MM.1S (cell line): ENCODE measurements around the gene C20orf202.
"Not testable (repeated sequence)": the region's sequence is repeated elsewhere in the genome, so short reads cannot be mapped to it uniquely, and the experiment has no call there.

Source experiments
- DNase-seq: peaks from one replicate; pipeline ENCODE4 v3.0.0-alpha.2; 2015
- H2AFZ ChIP-seq: fragments of 300-600 bp; sonication (generic); 2 replicates; pipeline ENCODE4 v1.6.0; 2016; ENCODE audit warnings: antibody characterized with exemption, low read length
- H3F3A ChIP-seq: fragments of 300-600 bp; sonication (generic); 2 replicates; pipeline ENCODE4 v1.6.1; 2016; ENCODE audit warnings: mild to moderate bottlenecking, antibody characterized with exemption, low read length, moderate library complexity, mixed read lengths; ENCODE audit not compliant: insufficient read depth
- H3K27ac ChIP-seq: fragments of 300-600 bp; sonication (generic); 2 replicates; pipeline ENCODE4 v1.5.1; 2016; ENCODE audit warnings: mild to moderate bottlenecking, low read length
- H3K27me3 ChIP-seq: fragments of 300-600 bp; sonication (generic); replicated peaks from 2 replicates; pipeline ENCODE4 v1.6.0; 2016; ENCODE audit warnings: low read length; ENCODE audit not compliant: insufficient read depth
- H3K36me3 ChIP-seq: fragments of 300-600 bp; sonication (generic); replicated peaks from 2 replicates; pipeline ENCODE4 v1.6.1; 2016; ENCODE audit warnings: mild to moderate bottlenecking, low read length, mixed read lengths; ENCODE audit not compliant: insufficient read depth
- H3K4me1 ChIP-seq: fragments of 300-600 bp; sonication (generic); 2 replicates; pipeline ENCODE4 v1.6.1; 2016; ENCODE audit warnings: low read length, mixed read lengths
- H3K4me2 ChIP-seq: fragments of 300-600 bp; sonication (generic); 2 replicates; pipeline ENCODE4 v1.6.0; 2016; ENCODE audit warnings: low read depth, low read length
- H3K4me3 ChIP-seq: fragments of 300-600 bp; sonication (generic); 2 replicates; pipeline ENCODE4 v1.5.1; 2016; ENCODE audit warnings: low read length, mixed read lengths
- H3K79me2 ChIP-seq: fragments of 300-600 bp; sonication (generic); 2 replicates; pipeline ENCODE4 v1.6.1; 2016; ENCODE audit warnings: mixed run types, low read length, mixed read lengths
- H3K9ac ChIP-seq: fragments of 300-600 bp; sonication (generic); 2 replicates; pipeline ENCODE4 v1.6.1; 2016; ENCODE audit warnings: low read length, mixed read lengths
- H3K9me2 ChIP-seq: fragments of 300-600 bp; sonication (generic); replicated peaks from 2 replicates; pipeline ENCODE4 v1.6.1; 2016; ENCODE audit warnings: mild to moderate bottlenecking, low read length, mixed read lengths; ENCODE audit not compliant: insufficient read depth
- H3K9me3 ChIP-seq: fragments of 300-600 bp; sonication (generic); replicated peaks from 2 replicates; pipeline ENCODE4 v1.6.1; 2016; ENCODE audit warnings: mild to moderate bottlenecking, low read length, mixed read lengths; ENCODE audit not compliant: insufficient read depth
- H4K20me1 ChIP-seq: fragments of 300-600 bp; sonication (generic); 2 replicates; pipeline ENCODE4 v1.6.1; 2016; ENCODE audit warnings: mild to moderate bottlenecking, low read length, moderate library complexity, mixed read lengths; ENCODE audit not compliant: insufficient read depth
- EZH2 ChIP-seq: fragments of 300-600 bp; sonication (generic); optimal IDR thresholded peaks from 2 replicates; pipeline ENCODE3; 2017; ENCODE audit warnings: low read depth, mild to moderate bottlenecking, antibody characterized with exemption, low read length, mixed read lengths
- EZH2phosphoT487 ChIP-seq: fragments of 300-600 bp; sonication (generic); IDR thresholded peaks from 2 replicates; pipeline ENCODE4 v1.6.1; 2018; ENCODE audit warnings: antibody characterized with exemption, low read length
- TF ChIP-seq, protein P1 (sequence below): fragments of 300-600 bp; sonication (generic); IDR thresholded peaks from 2 replicates; pipeline ENCODE4 v1.5.1; 2016; ENCODE audit warnings: antibody characterized with exemption, low read length, mixed read lengths

Gene C20orf202

DNA sequence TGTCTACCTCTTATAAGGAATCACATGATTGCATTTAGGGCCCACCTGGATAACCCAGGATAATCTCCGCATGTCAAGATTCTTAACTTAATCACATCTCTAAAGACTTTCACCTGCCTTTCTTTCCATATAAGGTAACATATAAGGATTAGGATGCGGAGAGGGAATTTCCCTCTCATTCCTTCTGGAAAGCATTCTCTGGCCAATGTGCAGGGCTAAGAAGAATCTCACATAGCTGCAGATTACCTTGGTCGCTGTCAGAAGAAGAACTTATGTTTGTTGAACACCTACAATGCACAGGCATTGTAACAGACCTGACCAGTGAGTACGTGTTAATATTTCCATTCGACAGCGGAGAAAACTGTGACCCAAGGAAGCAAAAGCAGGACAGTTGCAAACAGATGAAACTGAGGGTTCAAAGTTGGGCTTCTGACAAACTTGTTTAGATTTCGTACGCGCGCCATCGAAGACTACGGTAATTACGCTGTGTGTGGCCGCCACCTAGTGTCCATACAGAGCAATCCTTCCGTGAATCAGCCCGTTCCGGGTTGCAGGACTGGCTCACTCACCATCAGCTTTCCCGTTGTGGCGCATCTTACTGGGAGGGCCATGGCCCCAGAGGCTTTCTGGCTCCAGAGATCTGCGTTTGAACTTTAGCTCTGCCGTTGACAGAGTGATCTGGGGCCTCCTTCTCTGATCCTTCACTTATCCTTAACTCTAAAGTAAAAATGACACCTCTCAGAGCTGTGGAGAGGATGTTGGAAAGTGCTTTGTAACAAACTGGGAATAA, 9.5 kb downstream of the C20orf202 start:
- H3F3A ChIP-seq, result no peaks in the 10 kb centered on the region
- H3K9me2 ChIP-seq, result no peaks in the 10 kb centered on the region
- TF ChIP-seq EZH2phosphoT487 (no peak), EZH2 (no peak)
- TF ChIP-seq, protein P1, sequence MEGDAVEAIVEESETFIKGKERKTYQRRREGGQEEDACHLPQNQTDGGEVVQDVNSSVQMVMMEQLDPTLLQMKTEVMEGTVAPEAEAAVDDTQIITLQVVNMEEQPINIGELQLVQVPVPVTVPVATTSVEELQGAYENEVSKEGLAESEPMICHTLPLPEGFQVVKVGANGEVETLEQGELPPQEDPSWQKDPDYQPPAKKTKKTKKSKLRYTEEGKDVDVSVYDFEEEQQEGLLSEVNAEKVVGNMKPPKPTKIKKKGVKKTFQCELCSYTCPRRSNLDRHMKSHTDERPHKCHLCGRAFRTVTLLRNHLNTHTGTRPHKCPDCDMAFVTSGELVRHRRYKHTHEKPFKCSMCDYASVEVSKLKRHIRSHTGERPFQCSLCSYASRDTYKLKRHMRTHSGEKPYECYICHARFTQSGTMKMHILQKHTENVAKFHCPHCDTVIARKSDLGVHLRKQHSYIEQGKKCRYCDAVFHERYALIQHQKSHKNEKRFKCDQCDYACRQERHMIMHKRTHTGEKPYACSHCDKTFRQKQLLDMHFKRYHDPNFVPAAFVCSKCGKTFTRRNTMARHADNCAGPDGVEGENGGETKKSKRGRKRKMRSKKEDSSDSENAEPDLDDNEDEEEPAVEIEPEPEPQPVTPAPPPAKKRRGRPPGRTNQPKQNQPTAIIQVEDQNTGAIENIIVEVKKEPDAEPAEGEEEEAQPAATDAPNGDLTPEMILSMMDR, result peak; percentile 68
- no peaks in the 10 kb centered on the region for H3K27me3 ChIP-seq
- peaks cover 17% of the 10 kb centered on the region for H3K4me1 ChIP-seq
- no peak overlapping the region for H3K27ac ChIP-seq
- H3K9ac ChIP-seq, result no peak overlapping the region
- H3K36me3 ChIP-seq, result no peaks in the 10 kb centered on the region
- no peak overlapping the region for H3K4me3 ChIP-seq
- H3K79me2 ChIP-seq, result no peaks in the 10 kb centered on the region
- H3K9me3 ChIP-seq, result no peaks in the 10 kb centered on the region
- DNase-seq, result peak; percentile 70
- H2AFZ ChIP-seq, result peak overlapping the region; percentile 47; the same call in 1 of the 2 replicates
- peak overlapping the region; percentile 24; the same call in 1 of the 2 replicates for H3K4me2 ChIP-seq
- no peaks in the 10 kb centered on the region for H4K20me1 ChIP-seq

GRCh38 chr20:1214838-1215261, 11.6 kb downstream of the C20orf202 start:
- H3K4me1 ChIP-seq, result peaks cover 17% of the 10 kb centered on the region
- no peaks in the 10 kb centered on the region for H3K27me3 ChIP-seq
- H3K27ac ChIP-seq, result no peak overlapping the region
- no peak overlapping the region for H3K4me2 ChIP-seq
- no peaks in the 10 kb centered on the region for H3K9me2 ChIP-seq
- H3F3A ChIP-seq, result no peaks in the 10 kb centered on the region
- TF ChIP-seq, protein P1, result no peak
- TF ChIP-seq EZH2phosphoT487, result no peak
- TF ChIP-seq EZH2, result no peak
- H4K20me1 ChIP-seq, result no peaks in the 10 kb centered on the region
- H3K36me3 ChIP-seq, result no peaks in the 10 kb centered on the region
- no peak overlapping the region for H3K9ac ChIP-seq
- H3K4me3 ChIP-seq, result no peak overlapping the region
- H3K9me3 ChIP-seq, result no peaks in the 10 kb centered on the region
- H3K79me2 ChIP-seq, result no peaks in the 10 kb centered on the region
- DNase-seq, result no peak
- no peak overlapping the region for H2AFZ ChIP-seq

- Histone ChIP-seq H3K4me3 (no peak overlapping the region), H4K20me1 (no peaks in the 10 kb centered on the region), H3K79me2 (no peaks in the 10 kb centered on the region), H3K27me3 (no peaks in the 10 kb centered on the region), H3K27ac (no peak overlapping the region), H3K9me2 (no peaks in the 10 kb centered on the region), H3K9ac (no peak overlapping the region), H2AFZ (0 out of 2 replicates have a peak overlapping the region, but pooled peaks have one; percentile 21), H3K9me3 (no peaks in the 10 kb centered on the region), H3K4me1 (peaks cover 17% of the 10 kb centered on the region), H3K4me2 (peak overlapping the region; percentile 49), H3F3A (no peaks in the 10 kb centered on the region), H3K36me3 (no peaks in the 10 kb centered on the region)
- peak; percentile 51 for DNase-seq
- TF ChIP-seq, protein P1, result no peak
- TF ChIP-seq EZH2, result no peak
Observed at GRCh38 chr20:1215386-1216170, 12.3 kb downstream of the C20orf202 start.

- H3K9ac ChIP-seq, H3K4me3 ChIP-seq, H3F3A ChIP-seq, H3K27me3 ChIP-seq, H3K36me3 ChIP-seq, H3K79me2 ChIP-seq, H2AFZ ChIP-seq, DNase-seq, H4K20me1 ChIP-seq, H3K9me3 ChIP-seq, H3K27ac ChIP-seq, H3K4me2 ChIP-seq, H3K9me2 ChIP-seq: not testable (repeated sequence)
- H3K4me1 ChIP-seq, result peaks cover 17% of the 10 kb centered on the region
Observed at GRCh38 chr20:1216527-1217427, 13.5 kb downstream of the C20orf202 start.

DNA sequence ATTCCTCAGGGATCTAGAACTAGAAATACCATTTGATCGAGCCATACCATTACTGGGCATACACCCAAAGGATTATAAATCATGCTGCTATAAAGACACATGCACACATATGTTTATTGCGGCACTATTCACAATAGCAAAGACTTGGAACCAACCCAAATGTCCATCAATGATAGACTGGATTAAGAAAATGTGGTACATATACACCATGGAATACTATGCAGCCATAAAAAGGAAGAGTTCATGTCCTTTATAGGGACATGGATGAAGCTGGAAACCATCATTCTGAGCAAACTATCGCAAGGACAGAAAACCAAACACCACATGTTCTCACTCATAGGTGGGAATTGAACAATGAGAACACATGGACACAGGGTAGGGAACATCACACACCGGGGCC, 19.5 kb downstream of the C20orf202 start:
- H2AFZ ChIP-seq, H3K27me3 ChIP-seq, H3K9me3 ChIP-seq, H3F3A ChIP-seq, H3K4me2 ChIP-seq, H3K9ac ChIP-seq, H3K79me2 ChIP-seq, H4K20me1 ChIP-seq, H3K27ac ChIP-seq, H3K4me3 ChIP-seq, DNase-seq, H3K9me2 ChIP-seq, H3K4me1 ChIP-seq, H3K36me3 ChIP-seq: not testable (repeated sequence)
